ENCODE results near the gene TFPI. TPM values are rescaled to one million over a fixed set of nuclear protein-coding genes. Genes with fewer than 3 reads are reported as not detected.

Gene TFPI
- total and polyA plus RNA-seq, 10 of the 15 experiments (the other 5 are each of a cell fraction or from before 2014, with no cell fraction given), result 0.07 to 0.59 (median 0.34) TPM

GRCh38 chr2:187547353-187547979 is 6.8 kb downstream of the TFPI start:
- ChIA-PET SMC1A (ENCODE audit: uncharacterized antibody, unreplicated experiment) (interaction anchor here (0.9 to 6.0 kb wide), 6 partner anchors 8 to 47 kb away, joined by 3 to 32 read pairs (median 4); no protein-coding TSS in a partner anchor), CTCF (interaction anchor here (0.8 to 5.7 kb wide), 5 partner anchors 19 to 296 kb away, joined by 3 to 36 read pairs (median 12); no protein-coding TSS in a partner anchor), POLR2A (interaction anchor here (3.1 kb wide), 1 partner anchor 15 kb away, joined by 9 read pairs; no protein-coding TSS in a partner anchor), RAD21 (ENCODE audit: unreplicated experiment) (interaction anchor here (2.6 to 4.2 kb wide), 2 partner anchors 13 to 47 kb away, joined by 11 to 12 read pairs; no protein-coding TSS in a partner anchor)
- DNase-seq (ENCODE audit: low read depth, low spot score) (no peak), FAIRE-seq (no peak), ATAC-seq (peak; percentile 27; the same call in 1 of the 3 replicates)
- no peak overlapping the region for H3K9ac ChIP-seq (ENCODE audit: control insufficient read depth, insufficient read depth, low read length)
- TF ChIP-seq NBN (IDR thresholded peaks at IDR 0.05) (no peak), RFX5 (IDR thresholded peaks at IDR 0.05; ENCODE audit: low read depth, low read length) (no peak), STAT3 (IDR thresholded peaks at IDR 0.05; ENCODE audit: low read depth, low read length) (no peak), NFXL1 (IDR thresholded peaks at IDR 0.05; ENCODE audit: borderline replicate concordance) (no peak), E4F1 (IDR thresholded peaks at IDR 0.05; ENCODE audit: borderline replicate concordance, partially characterized antibody) (no peak), IRF3 (IDR thresholded peaks at IDR 0.05) (no peak), ZBED1 (IDR thresholded peaks at IDR 0.05; ENCODE audit: borderline replicate concordance) (no peak), KDM1A (IDR thresholded peaks at IDR 0.05; ENCODE audit: borderline replicate concordance) (no peak), PKNOX1 (IDR thresholded peaks at IDR 0.05) (no peak), IKZF1 (conservative IDR thresholded peaks at IDR 0.05) (no peak), MTA2 (IDR thresholded peaks at IDR 0.05; ENCODE audit: low read depth) (no peak), EZH2 (IDR thresholded peaks at IDR 0.05; ENCODE audit: borderline replicate concordance, control insufficient read depth, low read depth, low read length) (no peak), NR2C1 (IDR thresholded peaks at IDR 0.05) (no peak), JUNB (IDR thresholded peaks at IDR 0.05) (no peak), ASH2L (IDR thresholded peaks at IDR 0.05; ENCODE audit: borderline replicate concordance, low read depth) (no peak), BCL3 (IDR thresholded peaks at IDR 0.05; ENCODE audit: borderline replicate concordance, insufficient read depth, low read depth, low read length, poor library complexity, severe bottlenecking) (no peak), RBBP5 (conservative IDR thresholded peaks at IDR 0.05) (no peak), CHD1 (IDR thresholded peaks at IDR 0.05; ENCODE audit: low read depth, low read length) (no peak), MEF2A (IDR thresholded peaks at IDR 0.05; ENCODE audit: insufficient read depth, low read depth, low read length) (no peak)
- H3K4me2 ChIP-seq (ENCODE audit: control insufficient read depth, insufficient read depth), result no peak overlapping the region
- no peaks in the 10 kb centered on the region for H4K20me1 ChIP-seq (ENCODE audit: control insufficient read depth, insufficient read depth)
- H3K27ac ChIP-seq (ENCODE audit: control insufficient read depth, insufficient read depth), result no peak overlapping the region
- no peaks in the 10 kb centered on the region for H3K27me3 ChIP-seq (replicated peaks in 1 of 2; ENCODE audit: control insufficient read depth in 2 of 2, insufficient read depth in 2 of 2, low read length in 1 of 2)
- in situ Hi-C loops (cut with MboI) (no loop called here), intact Hi-C loops (cut with micrococcal nuclease; ENCODE audit: unreplicated experiment) (no loop called here)
- H3K36me3 ChIP-seq (ENCODE audit: control insufficient read depth in 2 of 2, insufficient read depth in 2 of 2, low read length in 1 of 2), result no peaks in the 10 kb centered on the region
- no peaks in the 10 kb centered on the region for H3K4me1 ChIP-seq (ENCODE audit: control insufficient read depth, insufficient read depth, low read length)
- 6% methylated on average over 2 of the region's 2 CpGs for WGBS (ENCODE audit: insufficient coverage, insufficient replicate concordance, low lambda C conversion rate, missing lambda C conversion rate)
- no peak overlapping the region for H3K4me3 ChIP-seq
- H2AFZ ChIP-seq (ENCODE audit: control insufficient read depth, low read depth, low read length), result no peak overlapping the region
- no peaks in the 10 kb centered on the region for H3K9me3 ChIP-seq (replicated peaks; ENCODE audit: control insufficient read depth, insufficient read depth, low read length)
- H3K79me2 ChIP-seq (ENCODE audit: control insufficient read depth, insufficient read depth, low read length), result no peaks in the 10 kb centered on the region
- BruUV-seq (replicated peaks), result no TSS peak

Measured in GM12878 (cell line).